HEK293T (cell line): ENCODE measurements around the gene TRIM38.

Experiments used
- ARNT ChIP-seq: fragments of 450-650 bp; IDR thresholded peaks from 2 replicates; pipeline ENCODE4 v1.6.1; 2017; ENCODE audit warnings: mild to moderate bottlenecking
- BHLHE40 ChIP-seq: fragments of 450-650 bp; IDR thresholded peaks from 2 replicates; pipeline ENCODE4 v1.6.1; 2016; ENCODE audit warnings: mild to moderate bottlenecking, moderate library complexity, borderline replicate concordance
- FOXK2 ChIP-seq: fragments of 450-650 bp; IDR thresholded peaks from 2 replicates; pipeline ENCODE4 v1.6.1; 2016; ENCODE audit warnings: mild to moderate bottlenecking
- FOXM1 ChIP-seq: fragments of 450-650 bp; IDR thresholded peaks from 2 replicates; pipeline ENCODE4 v1.6.1; 2017; ENCODE audit warnings: mild to moderate bottlenecking, borderline replicate concordance
- HDGF ChIP-seq: fragments of 450-650 bp; IDR thresholded peaks from 2 replicates; pipeline ENCODE4 v1.6.1; 2017; ENCODE audit warnings: antibody characterized with exemption, borderline replicate concordance
- L3MBTL2 ChIP-seq: fragments of 450-650 bp; conservative IDR thresholded peaks from 2 replicates; pipeline ENCODE4 v1.6.1; 2016; ENCODE audit warnings: mild to moderate bottlenecking
- LEF1 ChIP-seq: fragments of 450-650 bp; IDR thresholded peaks from 2 replicates; pipeline ENCODE4 v1.6.1; 2017; ENCODE audit warnings: mild to moderate bottlenecking, borderline replicate concordance
- NFRKB ChIP-seq: fragments of 450-650 bp; IDR thresholded peaks from 2 replicates; pipeline ENCODE4 v1.6.1; 2016; ENCODE audit warnings: mild to moderate bottlenecking, moderate library complexity
- SP1 ChIP-seq: fragments of 450-650 bp; IDR thresholded peaks from 2 replicates; pipeline ENCODE4 v1.6.1; 2017
- SUZ12 ChIP-seq: fragments of 450-650 bp; IDR thresholded peaks from 2 replicates; pipeline ENCODE4 v1.6.1; 2016; ENCODE audit warnings: mild to moderate bottlenecking
- TARDBP ChIP-seq: fragments of 450-650 bp; IDR thresholded peaks from 2 replicates; pipeline ENCODE4 v1.6.1; 2016
- ZNF384 ChIP-seq: fragments of 450-650 bp; IDR thresholded peaks from 2 replicates; pipeline ENCODE4 v1.6.1; 2016

DNA sequence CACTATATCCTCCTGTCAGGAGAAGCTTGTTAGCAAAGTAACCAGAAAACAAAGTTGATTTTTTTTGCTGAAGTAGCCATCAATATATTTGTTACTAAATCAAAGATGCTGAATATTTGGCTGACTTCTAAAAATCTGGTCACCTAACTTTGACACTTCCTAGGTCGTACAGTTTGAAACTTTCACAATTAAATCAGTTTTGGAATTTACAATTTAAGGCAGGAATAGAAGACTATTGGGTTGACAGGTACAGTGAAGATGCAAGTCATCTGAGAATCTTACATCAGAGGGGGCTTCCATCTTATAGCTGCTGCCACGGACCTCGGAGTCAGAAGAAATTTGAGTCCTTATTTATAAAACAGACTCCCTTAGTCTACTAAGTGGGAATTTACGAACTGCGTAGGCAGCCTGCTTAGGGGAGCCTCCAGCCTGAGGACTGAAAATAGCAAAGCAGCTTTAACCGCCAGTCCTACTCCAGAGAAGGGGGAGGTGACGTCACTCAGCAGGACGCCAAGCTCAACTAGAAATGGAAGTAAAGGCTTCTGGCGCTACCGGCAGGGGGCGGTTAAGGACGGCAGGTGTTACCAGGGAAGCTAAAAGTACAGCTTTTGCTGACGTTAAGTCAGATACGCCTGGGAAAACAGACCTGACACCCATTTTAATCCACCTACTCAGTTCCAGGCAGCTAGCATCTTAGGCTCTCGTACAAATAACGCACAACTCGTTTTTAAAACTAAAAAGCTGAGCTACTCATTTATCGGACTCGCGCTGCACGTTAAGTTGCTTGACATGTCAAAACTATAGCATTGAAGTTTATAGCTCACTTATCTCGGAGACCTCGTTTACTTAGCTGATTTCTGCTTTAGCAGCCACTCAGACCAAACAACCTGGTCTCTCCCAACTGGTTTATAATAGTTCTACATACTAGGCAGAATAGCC is 63.6 kb downstream of the TRIM38 start:
- TF ChIP-seq FOXM1 (no peak), NFRKB (no peak), ZNF384 (no peak), L3MBTL2 (no peak), TARDBP (no peak), HDGF (no peak), BHLHE40 (no peak), SP1 (no peak), LEF1 (no peak), ARNT (no peak), FOXK2 (no peak), SUZ12 (no peak)
